Breast epithelium (tissue), 3 donors: Measurements from ENCODE around the gene PTPN3.

ENCODE experiments used
- POLR2AphosphoS5 ChIP-seq, 3 donors: sonication (generic); formaldehyde crosslinking; IDR thresholded peaks; one replicate each; pipeline ENCODE4 v1.6.1; 2017; ENCODE audit warnings: antibody characterized with exemption in 3 of 3
- TF ChIP-seq, protein P1 (sequence below), 3 donors: fragments of 450-650 bp; IDR thresholded peaks; one replicate each; pipeline ENCODE4 v1.5.1; 2016 to 2017; ENCODE audit warnings: antibody characterized with exemption in 3 of 3, mild to moderate bottlenecking in 3 of 3, moderate library complexity in 3 of 3

DNA sequence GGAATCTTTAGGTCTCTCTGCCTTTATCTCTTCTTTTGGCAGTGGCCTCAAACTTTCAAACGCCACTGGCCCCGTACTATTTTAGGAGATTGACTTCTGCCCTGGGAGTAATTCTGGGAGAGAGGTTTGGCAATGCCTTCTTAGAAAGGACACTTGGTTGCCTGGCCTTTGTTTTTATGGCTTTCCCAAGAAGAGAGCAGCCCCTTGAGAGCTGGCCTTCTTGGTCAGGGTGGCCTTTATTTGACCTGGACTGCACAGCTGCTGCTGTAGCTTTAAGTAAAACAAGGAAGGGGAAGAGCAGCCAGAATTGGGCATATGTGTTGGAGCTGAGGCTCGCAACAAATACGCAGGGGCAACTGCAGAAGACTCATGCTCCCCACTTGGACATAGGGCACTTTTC is 60.8 kb downstream of the PTPN3 start:
- TF ChIP-seq, protein P1, sequence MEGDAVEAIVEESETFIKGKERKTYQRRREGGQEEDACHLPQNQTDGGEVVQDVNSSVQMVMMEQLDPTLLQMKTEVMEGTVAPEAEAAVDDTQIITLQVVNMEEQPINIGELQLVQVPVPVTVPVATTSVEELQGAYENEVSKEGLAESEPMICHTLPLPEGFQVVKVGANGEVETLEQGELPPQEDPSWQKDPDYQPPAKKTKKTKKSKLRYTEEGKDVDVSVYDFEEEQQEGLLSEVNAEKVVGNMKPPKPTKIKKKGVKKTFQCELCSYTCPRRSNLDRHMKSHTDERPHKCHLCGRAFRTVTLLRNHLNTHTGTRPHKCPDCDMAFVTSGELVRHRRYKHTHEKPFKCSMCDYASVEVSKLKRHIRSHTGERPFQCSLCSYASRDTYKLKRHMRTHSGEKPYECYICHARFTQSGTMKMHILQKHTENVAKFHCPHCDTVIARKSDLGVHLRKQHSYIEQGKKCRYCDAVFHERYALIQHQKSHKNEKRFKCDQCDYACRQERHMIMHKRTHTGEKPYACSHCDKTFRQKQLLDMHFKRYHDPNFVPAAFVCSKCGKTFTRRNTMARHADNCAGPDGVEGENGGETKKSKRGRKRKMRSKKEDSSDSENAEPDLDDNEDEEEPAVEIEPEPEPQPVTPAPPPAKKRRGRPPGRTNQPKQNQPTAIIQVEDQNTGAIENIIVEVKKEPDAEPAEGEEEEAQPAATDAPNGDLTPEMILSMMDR (IDR thresholded peaks at IDR 0.05) = no peak
- no peak for TF ChIP-seq POLR2AphosphoS5 (IDR thresholded peaks at IDR 0.05)
